ENCODE measurements around the gene ARVCF. TPM values are rescaled to one million over a fixed set of nuclear protein-coding genes. Genes with fewer than 3 reads are reported as not detected.

The ARVCF gene
- total and polyA plus RNA-seq, 9 of the 15 experiments (the other 6 are each of a cell fraction or from before 2014, with no cell fraction given) = 0.03 to 97.4 (median 15.6) TPM

GRCh38 chr22:19970479-19971275 lies 45.9 kb downstream of the ARVCF start (continued):
- TF ChIP-seq, protein P1, sequence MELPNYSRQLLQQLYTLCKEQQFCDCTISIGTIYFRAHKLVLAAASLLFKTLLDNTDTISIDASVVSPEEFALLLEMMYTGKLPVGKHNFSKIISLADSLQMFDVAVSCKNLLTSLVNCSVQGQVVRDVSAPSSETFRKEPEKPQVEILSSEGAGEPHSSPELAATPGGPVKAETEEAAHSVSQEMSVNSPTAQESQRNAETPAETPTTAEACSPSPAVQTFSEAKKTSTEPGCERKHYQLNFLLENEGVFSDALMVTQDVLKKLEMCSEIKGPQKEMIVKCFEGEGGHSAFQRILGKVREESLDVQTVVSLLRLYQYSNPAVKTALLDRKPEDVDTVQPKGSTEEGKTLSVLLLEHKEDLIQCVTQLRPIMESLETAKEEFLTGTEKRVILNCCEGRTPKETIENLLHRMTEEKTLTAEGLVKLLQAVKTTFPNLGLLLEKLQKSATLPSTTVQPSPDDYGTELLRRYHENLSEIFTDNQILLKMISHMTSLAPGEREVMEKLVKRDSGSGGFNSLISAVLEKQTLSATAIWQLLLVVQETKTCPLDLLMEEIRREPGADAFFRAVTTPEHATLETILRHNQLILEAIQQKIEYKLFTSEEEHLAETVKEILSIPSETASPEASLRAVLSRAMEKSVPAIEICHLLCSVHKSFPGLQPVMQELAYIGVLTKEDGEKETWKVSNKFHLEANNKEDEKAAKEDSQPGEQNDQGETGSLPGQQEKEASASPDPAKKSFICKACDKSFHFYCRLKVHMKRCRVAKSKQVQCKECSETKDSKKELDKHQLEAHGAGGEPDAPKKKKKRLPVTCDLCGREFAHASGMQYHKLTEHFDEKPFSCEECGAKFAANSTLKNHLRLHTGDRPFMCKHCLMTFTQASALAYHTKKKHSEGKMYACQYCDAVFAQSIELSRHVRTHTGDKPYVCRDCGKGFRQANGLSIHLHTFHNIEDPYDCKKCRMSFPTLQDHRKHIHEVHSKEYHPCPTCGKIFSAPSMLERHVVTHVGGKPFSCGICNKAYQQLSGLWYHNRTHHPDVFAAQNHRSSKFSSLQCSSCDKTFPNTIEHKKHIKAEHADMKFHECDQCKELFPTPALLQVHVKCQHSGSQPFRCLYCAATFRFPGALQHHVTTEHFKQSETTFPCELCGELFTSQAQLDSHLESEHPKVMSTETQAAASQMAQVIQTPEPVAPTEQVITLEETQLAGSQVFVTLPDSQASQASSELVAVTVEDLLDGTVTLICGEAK (IDR thresholded peaks at IDR 0.05) = 0 out of 2 replicates have a peak, but pooled peaks have one; percentile 26
- TF ChIP-seq, protein P1 (CRISPR knock-in tag; IDR thresholded peaks at IDR 0.05) = no peak
- TF ChIP-seq PCBP1 (IDR thresholded peaks at IDR 0.05; ENCODE audit: low read depth, low read length, poor library complexity, severe bottlenecking) (no peak), ZFPM2 (CRISPR knock-in tag; IDR thresholded peaks at IDR 0.05) (no peak)

Data from K562 (cell line).